Stomach (tissue), 9 donors: ENCODE measurements around the gene OR1C1. TPM values are rescaled to one million over a fixed set of nuclear protein-coding genes. Genes with fewer than 3 reads are reported as not detected.

Source experiments
- DNase-seq, 2 donors: peaks; one replicate each; pipeline versions ENCODE4 v3.0.0 to v3.0.0-alpha.2; 2013 to 2019
- H3K27ac ChIP-seq, 5 donors: fragments of 200-600 bp in 4 of 5; sonication (generic) in 4 of 5; one replicate each; pipeline ENCODE4 v1.5.1; 2013 to 2019; ENCODE audit warnings: mild to moderate bottlenecking in 1 of 5, moderate library complexity in 1 of 5
- H3K27me3 ChIP-seq, 3 donors: fragments of 200-600 bp; sonication (generic); one replicate each; pipeline ENCODE4 v1.5.1; 2017 to 2019; ENCODE audit warnings: mixed run types in 1 of 3
- H3K36me3 ChIP-seq, 4 donors: fragments of 200-600 bp; sonication (generic); 1 replicate in 3 of 4; 2 replicates in 1 of 4; pipeline ENCODE4 v1.5.1; 2016 to 2019
- H3K4me1 ChIP-seq, 4 donors: fragments of 200-600 bp; sonication (generic); one replicate each; pipeline ENCODE4 v1.5.1; 2016 to 2019
- H3K4me3 ChIP-seq, 4 donors: fragments of 200-600 bp; sonication (generic) in 3 of 4; one replicate each; pipeline ENCODE4 v1.5.1; 2016 to 2019; ENCODE audit warnings: mild to moderate bottlenecking in 1 of 4
- H3K9me3 ChIP-seq, 4 donors: fragments of 200-600 bp; sonication (generic); one replicate each; pipeline ENCODE4 v1.5.1; 2016 to 2019
- EP300 ChIP-seq: sonication (generic); formaldehyde crosslinking; IDR thresholded peaks from one replicate; pipeline ENCODE4 v1.6.1; 2017; ENCODE audit warnings: antibody characterized with exemption
- POLR2A ChIP-seq, 4 donors: fragments of 450-650 bp; IDR thresholded peaks; one replicate each; pipeline ENCODE4 v1.6.1; 2016; ENCODE audit warnings: antibody characterized with exemption in 4 of 4, control low read depth in 2 of 4, mild to moderate bottlenecking in 1 of 4, moderate library complexity in 1 of 4
- POLR2AphosphoS5 ChIP-seq, 3 donors: sonication (generic); formaldehyde crosslinking; IDR thresholded peaks; one replicate each; pipeline ENCODE4 v1.6.1; 2016; ENCODE audit warnings: antibody characterized with exemption in 3 of 3
- WGBS, 5 donors: extraction: QIAGEN DNeasy Blood & Tissue Kit in 3 of 5; methylation state at CpG; one replicate each; pipeline versions ENCODE4 v1.1.5 to v1.1.7; 2013 to 2018; 5-methylcytosine and 5-hydroxymethylcytosine counted together
- intact Hi-C: fragments of 100-400 bp; cut with DNase I; formaldehyde crosslinking; loops from one replicate; pipeline ENCODE4 v1.15.1; 2023; ENCODE audit warnings: low total_unique reads
- polyA plus RNA-seq, 3 donors: library from polyadenylated mRNA; stranded (reverse); fragments of 200-250 nt; gene quantifications; one replicate each; pipeline ENCODE4 v1.2.3, GENCODE V29; 2013
- total RNA-seq, 5 donors: library from RNA; depleted of rRNA; stranded (reverse); fragments of >200 nt; gene quantifications; one replicate each; pipeline versions ENCODE4 v1.1.0 to v1.2.3, GENCODE V29; 2014 to 2016
- TF ChIP-seq, protein P1 (sequence below), 7 experiments: fragments of 450-650 bp in 4 of 7; fragments of 200-600 bp in 3 of 7; sonication (generic) in 3 of 7; IDR thresholded peaks; one replicate each; pipeline ENCODE4 v1.5.1; 2016 to 2019; ENCODE audit warnings: antibody characterized with exemption in 7 of 7, control low read depth in 2 of 7, mild to moderate bottlenecking in 1 of 7
- donor health status: healthy with polysubstance abuse.
- donor health status: Bipolar disorder and iron deficiency.
- donor health status: healthy.

Gene OR1C1
- total and polyA plus RNA-seq, 8 donors: not detected

DNA sequence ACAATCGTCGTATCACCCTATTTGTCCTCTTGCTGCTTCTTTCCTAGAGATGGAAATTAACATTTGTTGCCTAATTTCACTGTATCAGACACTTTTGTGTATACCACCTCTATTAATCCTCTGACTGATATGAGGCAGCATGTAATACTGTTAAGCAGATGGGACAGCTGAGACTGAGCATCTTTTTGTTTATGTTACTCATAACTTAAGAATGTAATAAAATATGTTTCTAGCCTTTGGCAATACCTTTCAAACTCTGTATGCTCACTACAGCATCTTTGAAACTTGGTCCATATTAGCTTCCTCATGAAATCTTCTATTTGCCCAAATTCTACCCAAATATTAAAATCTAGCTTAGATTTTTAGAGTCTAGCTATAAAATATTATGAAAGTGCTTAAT lies 19.6 kb downstream of the OR1C1 start:
- Histone ChIP-seq H3K27me3 (no peaks in the 10 kb centered on the region), H3K27ac (no peak overlapping the region), H3K4me1 (no peaks in the 10 kb centered on the region), H3K9me3 (peaks cover 0 to 8% (median 2%) of the 10 kb centered on the region in 4 donors), H3K36me3 (no peaks in the 10 kb centered on the region), H3K4me3 (no peak overlapping the region)
- DNase-seq: no peak
- TF ChIP-seq POLR2A (IDR thresholded peaks at IDR 0.05): no peak
- no peak for TF ChIP-seq POLR2AphosphoS5 (IDR thresholded peaks at IDR 0.05)
- no peak for TF ChIP-seq EP300
- TF ChIP-seq, protein P1, sequence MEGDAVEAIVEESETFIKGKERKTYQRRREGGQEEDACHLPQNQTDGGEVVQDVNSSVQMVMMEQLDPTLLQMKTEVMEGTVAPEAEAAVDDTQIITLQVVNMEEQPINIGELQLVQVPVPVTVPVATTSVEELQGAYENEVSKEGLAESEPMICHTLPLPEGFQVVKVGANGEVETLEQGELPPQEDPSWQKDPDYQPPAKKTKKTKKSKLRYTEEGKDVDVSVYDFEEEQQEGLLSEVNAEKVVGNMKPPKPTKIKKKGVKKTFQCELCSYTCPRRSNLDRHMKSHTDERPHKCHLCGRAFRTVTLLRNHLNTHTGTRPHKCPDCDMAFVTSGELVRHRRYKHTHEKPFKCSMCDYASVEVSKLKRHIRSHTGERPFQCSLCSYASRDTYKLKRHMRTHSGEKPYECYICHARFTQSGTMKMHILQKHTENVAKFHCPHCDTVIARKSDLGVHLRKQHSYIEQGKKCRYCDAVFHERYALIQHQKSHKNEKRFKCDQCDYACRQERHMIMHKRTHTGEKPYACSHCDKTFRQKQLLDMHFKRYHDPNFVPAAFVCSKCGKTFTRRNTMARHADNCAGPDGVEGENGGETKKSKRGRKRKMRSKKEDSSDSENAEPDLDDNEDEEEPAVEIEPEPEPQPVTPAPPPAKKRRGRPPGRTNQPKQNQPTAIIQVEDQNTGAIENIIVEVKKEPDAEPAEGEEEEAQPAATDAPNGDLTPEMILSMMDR (IDR thresholded peaks at IDR 0.05): no peak
- intact Hi-C loops: no loop called here
- WGBS, 5 donors: 86 to 94% (median 91%) methylated on average over 2 of the region's 2 CpGs

DNA sequence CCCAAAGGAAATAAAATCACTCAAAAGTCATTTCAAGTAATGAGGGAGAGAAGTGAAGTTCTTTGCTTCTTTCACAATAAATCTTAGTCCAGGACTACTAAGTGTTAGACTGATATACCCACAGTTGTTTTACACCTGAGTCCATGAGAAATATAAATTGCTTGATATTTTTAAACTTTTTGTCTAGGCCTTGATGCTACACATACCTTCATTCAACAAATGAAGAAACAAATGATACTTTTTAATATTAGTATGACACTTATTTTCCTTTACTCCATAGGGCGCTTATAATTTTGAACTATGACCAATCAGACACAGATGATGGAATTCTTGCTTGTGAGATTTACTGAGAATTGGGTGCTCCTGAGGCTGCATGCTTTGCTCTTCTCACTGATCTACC lies 22.0 kb downstream of the OR1C1 start, which contains the start of gene OR14K1:
OR14K1 (plus strand) TSS at position 301 of the 400 bp plus-strand sequence; CDS start at position 301, 0 bp downstream.
- WGBS, 5 donors: 91 to 100% (median 96%) methylated on average over 1 of the region's 1 CpG
- Histone ChIP-seq H3K27me3 (no peaks in the 10 kb centered on the region), H3K4me1 (no peaks in the 10 kb centered on the region), H3K27ac (no peak within 1 kb of the TSS), H3K4me3 (no peak within 1 kb of the TSS), H3K36me3 (no peaks in the 10 kb centered on the region), H3K9me3 (peaks cover 0 to 5% (median 2%) of the 10 kb centered on the region in 4 donors)
- DNase-seq: no peak
- intact Hi-C loops: no loop called here
- TF ChIP-seq POLR2A (IDR thresholded peaks at IDR 0.05): no peak
- no peak for TF ChIP-seq POLR2AphosphoS5 (IDR thresholded peaks at IDR 0.05)
- TF ChIP-seq, protein P1 (IDR thresholded peaks at IDR 0.05): no peak
- no peak for TF ChIP-seq EP300

DNA sequence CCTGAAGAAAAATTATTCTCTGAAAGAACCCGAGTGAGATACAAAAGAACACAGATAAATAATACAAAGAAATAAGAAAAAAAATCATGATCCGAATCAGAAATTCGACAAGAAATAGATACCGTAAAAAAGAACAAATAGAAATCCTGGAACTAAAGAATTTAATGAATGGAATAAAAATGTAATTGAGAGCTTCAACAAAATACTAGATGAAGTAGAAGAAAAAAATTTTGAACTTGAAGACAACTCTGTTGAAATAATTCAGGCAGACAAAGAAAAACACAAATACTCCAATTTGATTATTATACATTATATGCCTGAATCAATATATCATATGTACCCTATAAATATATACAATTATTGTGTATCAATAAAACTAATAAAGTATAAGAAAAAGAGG lies 39.1 kb downstream of the OR1C1 start:
- no peak for TF ChIP-seq POLR2AphosphoS5 (IDR thresholded peaks at IDR 0.05)
- no peak for TF ChIP-seq EP300
- TF ChIP-seq, protein P1 (IDR thresholded peaks at IDR 0.05): no peak
- no peak for TF ChIP-seq POLR2A (IDR thresholded peaks at IDR 0.05)
- no peaks in the 10 kb centered on the region for H3K4me1 ChIP-seq
- no peaks in the 10 kb centered on the region for H3K27me3 ChIP-seq
- H3K9me3 ChIP-seq: peaks cover 0 to 20% (median 7%) of the 10 kb centered on the region in 4 donors
- no peak overlapping the region for H3K4me3 ChIP-seq
- WGBS, 5 donors: 90 to 95% (median 92%) methylated on average over 4 of the region's 4 CpGs
- H3K36me3 ChIP-seq: no peaks in the 10 kb centered on the region
- H3K27ac ChIP-seq: no peak overlapping the region
- DNase-seq: no peak
- intact Hi-C loops: no loop called here

DNA sequence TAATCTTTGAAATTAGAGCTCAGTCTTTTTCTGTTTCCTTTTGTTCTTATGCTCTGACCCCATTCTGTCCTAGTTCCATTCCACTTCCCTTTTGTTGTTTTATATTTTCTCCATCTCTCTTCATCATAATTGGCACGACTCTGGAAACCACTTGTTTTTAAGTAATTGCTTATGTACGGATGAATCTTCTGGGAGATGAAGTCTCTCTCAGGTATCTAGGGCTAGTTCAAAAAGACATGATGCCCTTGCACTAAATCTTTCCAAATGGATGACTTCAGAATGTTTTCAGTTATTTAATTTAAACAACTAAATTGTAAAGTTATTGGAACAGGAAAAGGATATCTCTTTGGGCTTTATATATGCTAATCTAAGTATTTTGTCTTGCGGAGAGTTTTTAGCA lies 43.8 kb downstream of the OR1C1 start, which contains the start of gene OR6F1:
OR6F1 (minus strand) TSS at position 101 of the 400 bp plus-strand sequence. CDS start 3,891 bp downstream, outside the sequence.
- TF ChIP-seq POLR2AphosphoS5 (IDR thresholded peaks at IDR 0.05): no peak
- TF ChIP-seq, protein P1 (IDR thresholded peaks at IDR 0.05): no peak
- TF ChIP-seq POLR2A (IDR thresholded peaks at IDR 0.05): no peak
- no peak for TF ChIP-seq EP300
- intact Hi-C loops: no loop called here
- no peak within 1 kb of the TSS for H3K4me3 ChIP-seq
- H3K9me3 ChIP-seq: peaks cover 0 to 10% (median 7%) of the 10 kb centered on the region in 4 donors
- H3K27ac ChIP-seq: no peak within 1 kb of the TSS
- WGBS, 5 donors: 82 to 91% (median 86%) methylated on average over 3 of the region's 3 CpGs
- no peak for DNase-seq
- no peaks in the 10 kb centered on the region for H3K4me1 ChIP-seq
- H3K36me3 ChIP-seq: no peaks in the 10 kb centered on the region
- no peaks in the 10 kb centered on the region for H3K27me3 ChIP-seq
